GM12878 (cell line): Measurements from ENCODE around the gene ADAM15. TPM values are rescaled to one million over a fixed set of nuclear protein-coding genes. Genes with fewer than 3 reads are reported as not detected.

Source experiments
- ATAC-seq: fragments of 200-7000 bp; cut with Tn5 transposase; 3 replicates; pipeline ENCODE4 v1.9.1; 2020; ENCODE audit warnings: mild to moderate bottlenecking, moderate library complexity
- BruUV-seq: library from RNA; stranded (reverse); fragments of 400-500 nt; replicated peaks from 2 replicates; lab custom pipeline; 2021; lab: Mats Ljungman, UMichigan
- CTCF ChIA-PET: fragments of 300-600 bp; sonication (Branson Sonifier 250); formaldehyde crosslinking; extraction: SDS; loops from one replicate; lab custom pipeline; 2021; ENCODE audit warnings: inconsistent platforms; lab: Yijun Ruan, JAX
- POLR2A ChIA-PET: fragments of 350-600 bp; formaldehyde crosslinking; extraction: SDS; loops from one replicate; lab custom pipeline; 2021; ENCODE audit warnings: inconsistent platforms; lab: Charles Lee
- RAD21 ChIA-PET: fragments of 300-600 bp; sonication (Branson Sonifier 250); formaldehyde crosslinking; loops from one replicate; lab custom pipeline; 2023; ENCODE audit warnings: antibody characterized with exemption; ENCODE audit not compliant: unreplicated experiment; lab: Charles Lee
- SMC1A ChIA-PET: fragments of 300-600 bp; sonication (Branson Sonifier 250); formaldehyde crosslinking; loops from one replicate; lab custom pipeline; 2023; ENCODE audit not compliant: unreplicated experiment, uncharacterized antibody; lab: Charles Lee
- DNase-seq: peaks from one replicate; pipeline ENCODE4 v3.0.0-alpha.2; 2011; ENCODE audit warnings: low read depth, low spot score
- FAIRE-seq: peaks from 3 replicates; lab custom pipeline; 2011; peaks lifted over from hg19 to GRCh38; lab: Jason Lieb, UNC
- H2AFZ ChIP-seq: 2 replicates; pipeline ENCODE4 v1.6.0; 2011; ENCODE audit warnings: low read depth, low read length, control low read depth; ENCODE audit not compliant: control insufficient read depth
- H3K27ac ChIP-seq: 2 replicates; pipeline ENCODE4 v1.5.1; 2011; ENCODE audit warnings: control low read depth; ENCODE audit not compliant: control insufficient read depth, insufficient read depth
- H3K27me3 ChIP-seq, 2 experiments: replicated peaks in 1 of 2; 2 replicates each; pipeline versions ENCODE4 v1.6.0 to v1.6.1; 2011; ENCODE audit warnings: low read length in 1 of 2; ENCODE audit not compliant: control insufficient read depth in 2 of 2, insufficient read depth in 2 of 2
- H3K36me3 ChIP-seq, 2 experiments: 2 replicates each; pipeline ENCODE4 v1.5.1; 2011; ENCODE audit warnings: low read length in 1 of 2; ENCODE audit not compliant: control insufficient read depth in 2 of 2, insufficient read depth in 2 of 2
- H3K4me1 ChIP-seq: 2 replicates; pipeline ENCODE4 v1.6.1; 2011; ENCODE audit warnings: mild to moderate bottlenecking, low read length, moderate library complexity, mixed read lengths; ENCODE audit not compliant: control insufficient read depth, insufficient read depth
- H3K4me2 ChIP-seq: 2 replicates; pipeline ENCODE4 v1.6.0; 2011; ENCODE audit warnings: control low read depth; ENCODE audit not compliant: control insufficient read depth, insufficient read depth
- H3K4me3 ChIP-seq: fragments of 200-600 bp; sonication (generic); 2 replicates; pipeline ENCODE4 v1.5.1; 2016
- H3K79me2 ChIP-seq: 2 replicates; pipeline ENCODE4 v1.6.0; 2011; ENCODE audit warnings: low read length; ENCODE audit not compliant: control insufficient read depth, insufficient read depth
- H3K9ac ChIP-seq: 2 replicates; pipeline ENCODE4 v1.8.0; 2011; ENCODE audit warnings: low read length, control low read depth, mixed read lengths; ENCODE audit not compliant: control insufficient read depth, insufficient read depth
- H3K9me3 ChIP-seq: replicated peaks from 3 replicates; pipeline ENCODE4 v1.5.1; 2011; ENCODE audit warnings: mild to moderate bottlenecking, low read length; ENCODE audit not compliant: control insufficient read depth, insufficient read depth
- H4K20me1 ChIP-seq: 2 replicates; pipeline ENCODE4 v1.6.0; 2011; ENCODE audit not compliant: control insufficient read depth, insufficient read depth
- BHLHE40 ChIP-seq, 2 experiments: fragments of 450-650 bp in 1 of 2; IDR thresholded peaks; 2 replicates each; pipeline ENCODE4 v1.6.1; 2011 to 2017; ENCODE audit warnings: low read depth in 2 of 2, borderline replicate concordance in 1 of 2, improper control_type of control experiment in 1 of 2, low read length in 1 of 2, mild to moderate bottlenecking in 1 of 2
- CBX5 ChIP-seq: sonication (generic); IDR thresholded peaks from 2 replicates; pipeline ENCODE4 v1.6.1; 2016; ENCODE audit warnings: low read depth, moderate library complexity, mild to moderate bottlenecking, inconsistent platforms
- CHD2 ChIP-seq: IDR thresholded peaks from 2 replicates; pipeline ENCODE4 v1.6.1; 2011; ENCODE audit warnings: low read depth, low read length, improper control_type of control experiment, borderline replicate concordance
- ESRRA ChIP-seq: IDR thresholded peaks from 2 replicates; pipeline ENCODE4 v1.6.1; 2012; ENCODE audit warnings: mild to moderate bottlenecking, low read length, improper control_type of control experiment
- FOS ChIP-seq: IDR thresholded peaks from 3 replicates; pipeline ENCODE4 v1.6.1; 2011; ENCODE audit warnings: borderline replicate concordance; ENCODE audit not compliant: insufficient read length; ENCODE audit errors: extremely low read depth
- HDGF ChIP-seq: fragments of 450-650 bp; IDR thresholded peaks from 2 replicates; pipeline ENCODE4 v1.6.1; 2016; ENCODE audit warnings: antibody characterized with exemption
- LARP7 ChIP-seq: fragments of 450-650 bp; IDR thresholded peaks from 2 replicates; pipeline ENCODE4 v1.6.1; 2017; ENCODE audit warnings: mild to moderate bottlenecking
- MXI1 ChIP-seq: fragments of 150-350 bp; IDR thresholded peaks from 2 replicates; pipeline ENCODE4 v1.6.1; 2011; ENCODE audit warnings: low read depth, mild to moderate bottlenecking, inconsistent platforms, low read length, improper control_type of control experiment
- NR2C1 ChIP-seq: fragments of 450-650 bp; IDR thresholded peaks from 2 replicates; pipeline ENCODE4 v1.6.1; 2017; ENCODE audit warnings: antibody characterized with exemption, mild to moderate bottlenecking, moderate library complexity
- POLR2AphosphoS2 ChIP-seq: IDR thresholded peaks from 2 replicates; pipeline ENCODE4 v1.6.1; 2011; ENCODE audit warnings: low read depth, mild to moderate bottlenecking, low read length, improper control_type of control experiment, moderate library complexity
- RUNX3 ChIP-seq: IDR thresholded peaks from 2 replicates; pipeline ENCODE4 v1.6.1; 2012; ENCODE audit warnings: low read length, inconsistent platforms
- SMARCA5 ChIP-seq: fragments of 450-650 bp; IDR thresholded peaks from 2 replicates; pipeline ENCODE4 v1.6.1; 2017; ENCODE audit warnings: mild to moderate bottlenecking
- SMC3 ChIP-seq: IDR thresholded peaks from 2 replicates; pipeline ENCODE4 v1.6.1; 2011; ENCODE audit warnings: low read length, improper control_type of control experiment, borderline replicate concordance
- SP1 ChIP-seq: IDR thresholded peaks from one replicate; pipeline ENCODE4 v1.6.1; 2011; ENCODE audit warnings: low read depth, low read length
- TCF7 ChIP-seq: IDR thresholded peaks from 2 replicates; pipeline ENCODE4 v1.6.1; 2014; ENCODE audit warnings: antibody characterized with exemption, borderline replicate concordance
- YY1 ChIP-seq: IDR thresholded peaks from 2 replicates; pipeline ENCODE4 v1.6.1; 2011; ENCODE audit warnings: low read depth, mild to moderate bottlenecking, low read length
- WGBS: methylation state at CpG from one replicate; pipeline ENCODE4 v1.1.6; 2016; ENCODE audit warnings: low lambda C conversion rate; ENCODE audit not compliant: insufficient replicate concordance, insufficient coverage; ENCODE audit errors: missing lambda C conversion rate; 5-methylcytosine and 5-hydroxymethylcytosine counted together
- in situ Hi-C: fragments of 300-500 bp; cut with MboI; formaldehyde crosslinking; loops from 9 replicates; pipeline ENCODE4 v1.14.3; 2018; ENCODE audit warnings: mixed read lengths
- intact Hi-C: fragments of 100-400 bp; cut with micrococcal nuclease; formaldehyde crosslinking; loops from one replicate; pipeline ENCODE4 v1.14.2; 2022; ENCODE audit not compliant: unreplicated experiment
- polyA plus RNA-seq, 11 experiments: library from polyadenylated mRNA; depleted of rRNA in 4 of 11; unstranded in 6 of 11; stranded (reverse) in 5 of 11; fragments of >200 nt; fragmentation: Nextera tagmentation in 4 of 11; fragmentation: Illumina TruSeq in 1 of 11; extraction: Ambion mirVana in 4 of 11; extraction: Trizol in 1 of 11; gene quantifications; 1 replicate in 1 of 11; 2 replicates in 10 of 11; pipeline versions ENCODE4 v1.2.1 to v1.2.3, GENCODE V29; 2011 to 2016; ENCODE audit warnings: inconsistent platforms in 2 of 11, missing spikeins in 2 of 11, low read depth in 1 of 11
- total RNA-seq, 4 experiments: library from RNA; depleted of rRNA in 3 of 4; stranded (reverse); fragments of >200 nt in 3 of 4; fragmentation: Illumina TruSeq in 1 of 4; extraction: Trizol in 1 of 4; gene quantifications; 2 replicates each; pipeline versions ENCODE4 v1.2.1 to v1.2.3, GENCODE V29; 2013 to 2021
- TF ChIP-seq, protein P1 (sequence below): IDR thresholded peaks from 2 replicates; pipeline ENCODE4 v1.6.1; 2012; ENCODE audit warnings: improper control_type of control experiment, low read depth, low read length; ENCODE audit not compliant: insufficient replicate concordance
- TF ChIP-seq, protein P2 (sequence below): IDR thresholded peaks from 2 replicates; pipeline ENCODE4 v1.6.1; 2011; ENCODE audit warnings: borderline replicate concordance, low read depth, mild to moderate bottlenecking, moderate library complexity, low read length; ENCODE audit not compliant: insufficient read depth, poor library complexity, severe bottlenecking

The ADAM15 gene
- total and polyA plus RNA-seq, 10 of the 15 experiments (the other 5 are each of a cell fraction or from before 2014, with no cell fraction given), result 0.29 to 38.8 (median 14.7) TPM

DNA sequence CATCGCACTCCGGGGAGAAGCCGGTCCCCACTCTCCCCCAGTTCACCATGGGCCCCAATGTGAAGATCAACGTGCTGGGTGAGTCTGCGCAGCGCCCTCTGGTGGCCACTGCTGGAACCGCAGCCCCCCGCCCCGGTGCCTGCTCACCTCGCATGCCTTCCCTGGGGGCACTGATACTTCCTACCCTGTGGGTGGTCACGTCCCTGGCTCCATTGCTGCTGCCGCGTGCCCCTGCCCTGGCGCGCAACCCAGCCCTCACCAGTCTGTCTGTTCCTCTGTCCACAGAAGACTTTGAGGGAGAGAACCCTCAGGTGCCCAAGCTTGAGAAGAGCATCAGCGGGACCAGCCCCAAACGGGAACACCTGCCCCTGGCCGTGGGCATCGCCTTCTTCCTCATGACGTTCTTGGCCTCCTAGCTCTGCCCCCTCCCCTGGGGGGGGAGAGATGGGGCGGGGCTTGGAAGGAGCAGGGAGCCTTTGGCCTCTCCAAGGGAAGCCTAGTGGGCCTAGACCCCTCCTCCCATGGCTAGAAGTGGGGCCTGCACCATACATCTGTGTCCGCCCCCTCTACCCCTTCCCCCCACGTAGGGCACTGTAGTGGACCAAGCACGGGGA lies 35.1 kb downstream of the ADAM15 start:
- WGBS, result 5% methylated on average over 21 of the region's 24 CpGs
- no TSS peak for BruUV-seq
- CTCF ChIA-PET, result interaction anchor here (0.6 to 5.5 kb wide), 23 partner anchors 9 to 605 kb away, joined by 3 to 195 read pairs (median 5); partner anchors contain the start of genes ADAM15, EFNA4, KRTCAP2 and SHC1
- peak overlapping the region; percentile 79 for H3K4me2 ChIP-seq
- H3K79me2 ChIP-seq, result no peaks in the 10 kb centered on the region
- RAD21 ChIA-PET, result interaction anchor here (0.6 to 3.0 kb wide), 7 partner anchors 22 to 791 kb away, joined by 3 to 63 read pairs (median 16); partner anchors contain the start of genes ADAM15, EFNA4 and KRTCAP2
- SMC1A ChIA-PET, result interaction anchor here (0.8 to 2.9 kb wide), 6 partner anchors 21 to 86 kb away, joined by 3 to 17 read pairs (median 4); no protein-coding TSS in a partner anchor
- in situ Hi-C loops, result no loop called here
- no peak overlapping the region for H3K4me3 ChIP-seq
- DNase-seq, result no peak
- H3K9ac ChIP-seq, result no peak overlapping the region
- no peaks in the 10 kb centered on the region for H3K36me3 ChIP-seq
- intact Hi-C loops, result loop anchor here (10.0 kb wide), 1 partner anchor 601 kb away; no protein-coding TSS in a partner anchor
- peaks cover 12 to 14% of the 10 kb centered on the region in 2 experiments for H3K27me3 ChIP-seq
- POLR2A ChIA-PET, result interaction anchor here (1.3 to 2.0 kb wide), 4 partner anchors 22 to 86 kb away, joined by 4 to 12 read pairs (median 8); partner anchors contain the start of genes EFNA4, KRTCAP2 and SLC50A1
- no peak overlapping the region for H3K27ac ChIP-seq
- peak; percentile 68 for FAIRE-seq
- ATAC-seq, result peak; percentile 61
- H4K20me1 ChIP-seq, result no peaks in the 10 kb centered on the region
- peaks cover 24% of the 10 kb centered on the region for H3K4me1 ChIP-seq
- peak overlapping the region; percentile 48 for H2AFZ ChIP-seq
- H3K9me3 ChIP-seq, result no peaks in the 10 kb centered on the region
- TF ChIP-seq SMC3, result peak; percentile 31
- TF ChIP-seq YY1, result peak; percentile 56; the same call in 1 of the 2 replicates
- no peak for TF ChIP-seq POLR2AphosphoS2
- TF ChIP-seq, protein P1, sequence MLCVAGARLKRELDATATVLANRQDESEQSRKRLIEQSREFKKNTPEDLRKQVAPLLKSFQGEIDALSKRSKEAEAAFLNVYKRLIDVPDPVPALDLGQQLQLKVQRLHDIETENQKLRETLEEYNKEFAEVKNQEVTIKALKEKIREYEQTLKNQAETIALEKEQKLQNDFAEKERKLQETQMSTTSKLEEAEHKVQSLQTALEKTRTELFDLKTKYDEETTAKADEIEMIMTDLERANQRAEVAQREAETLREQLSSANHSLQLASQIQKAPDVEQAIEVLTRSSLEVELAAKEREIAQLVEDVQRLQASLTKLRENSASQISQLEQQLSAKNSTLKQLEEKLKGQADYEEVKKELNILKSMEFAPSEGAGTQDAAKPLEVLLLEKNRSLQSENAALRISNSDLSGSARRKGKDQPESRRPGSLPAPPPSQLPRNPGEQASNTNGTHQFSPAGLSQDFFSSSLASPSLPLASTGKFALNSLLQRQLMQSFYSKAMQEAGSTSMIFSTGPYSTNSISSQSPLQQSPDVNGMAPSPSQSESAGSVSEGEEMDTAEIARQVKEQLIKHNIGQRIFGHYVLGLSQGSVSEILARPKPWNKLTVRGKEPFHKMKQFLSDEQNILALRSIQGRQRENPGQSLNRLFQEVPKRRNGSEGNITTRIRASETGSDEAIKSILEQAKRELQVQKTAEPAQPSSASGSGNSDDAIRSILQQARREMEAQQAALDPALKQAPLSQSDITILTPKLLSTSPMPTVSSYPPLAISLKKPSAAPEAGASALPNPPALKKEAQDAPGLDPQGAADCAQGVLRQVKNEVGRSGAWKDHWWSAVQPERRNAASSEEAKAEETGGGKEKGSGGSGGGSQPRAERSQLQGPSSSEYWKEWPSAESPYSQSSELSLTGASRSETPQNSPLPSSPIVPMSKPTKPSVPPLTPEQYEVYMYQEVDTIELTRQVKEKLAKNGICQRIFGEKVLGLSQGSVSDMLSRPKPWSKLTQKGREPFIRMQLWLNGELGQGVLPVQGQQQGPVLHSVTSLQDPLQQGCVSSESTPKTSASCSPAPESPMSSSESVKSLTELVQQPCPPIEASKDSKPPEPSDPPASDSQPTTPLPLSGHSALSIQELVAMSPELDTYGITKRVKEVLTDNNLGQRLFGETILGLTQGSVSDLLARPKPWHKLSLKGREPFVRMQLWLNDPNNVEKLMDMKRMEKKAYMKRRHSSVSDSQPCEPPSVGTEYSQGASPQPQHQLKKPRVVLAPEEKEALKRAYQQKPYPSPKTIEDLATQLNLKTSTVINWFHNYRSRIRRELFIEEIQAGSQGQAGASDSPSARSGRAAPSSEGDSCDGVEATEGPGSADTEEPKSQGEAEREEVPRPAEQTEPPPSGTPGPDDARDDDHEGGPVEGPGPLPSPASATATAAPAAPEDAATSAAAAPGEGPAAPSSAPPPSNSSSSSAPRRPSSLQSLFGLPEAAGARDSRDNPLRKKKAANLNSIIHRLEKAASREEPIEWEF, result no peak
- TF ChIP-seq MXI1, result peak; percentile 44; the same call in 1 of the 2 replicates
- no peak for TF ChIP-seq CHD2
- peak; percentile 41 to 58; a peak in 2 of 4 replicates for TF ChIP-seq BHLHE40 (IDR thresholded peaks at IDR 0.05; ENCODE audit: borderline replicate concordance in 1 of 2, low read depth in 2 of 2, low read length in 1 of 2)
- TF ChIP-seq SP1, result peak; percentile 29
- no peak for TF ChIP-seq NR2C1
- no peak for TF ChIP-seq TCF7
- no peak for TF ChIP-seq LARP7
- no peak for TF ChIP-seq FOS
- TF ChIP-seq RUNX3, result peak; percentile 80
- TF ChIP-seq ESRRA, result no peak
- TF ChIP-seq HDGF, result 0 out of 2 replicates have a peak, but pooled peaks have one; percentile 60
- TF ChIP-seq, protein P2, sequence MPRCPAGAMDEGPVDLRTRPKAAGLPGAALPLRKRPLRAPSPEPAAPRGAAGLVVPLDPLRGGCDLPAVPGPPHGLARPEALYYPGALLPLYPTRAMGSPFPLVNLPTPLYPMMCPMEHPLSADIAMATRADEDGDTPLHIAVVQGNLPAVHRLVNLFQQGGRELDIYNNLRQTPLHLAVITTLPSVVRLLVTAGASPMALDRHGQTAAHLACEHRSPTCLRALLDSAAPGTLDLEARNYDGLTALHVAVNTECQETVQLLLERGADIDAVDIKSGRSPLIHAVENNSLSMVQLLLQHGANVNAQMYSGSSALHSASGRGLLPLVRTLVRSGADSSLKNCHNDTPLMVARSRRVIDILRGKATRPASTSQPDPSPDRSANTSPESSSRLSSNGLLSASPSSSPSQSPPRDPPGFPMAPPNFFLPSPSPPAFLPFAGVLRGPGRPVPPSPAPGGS, result no peak
- TF ChIP-seq SMARCA5, result no peak; the same call in 1 of the 2 replicates
- no peak for TF ChIP-seq CBX5
